GM12801 (cell line): ENCODE data around the gene ATP13A2.

Experiments used
- CTCF ChIP-seq: IDR thresholded peaks from one replicate; pipeline ENCODE4 v1.5.1; 2011; ENCODE audit warnings: control low read depth; ENCODE audit not compliant: insufficient read length; ENCODE audit errors: extremely low read depth

Gene ATP13A2

GRCh38 chr1:16965486-16966067, 46.2 kb downstream of the ATP13A2 start:
- no peak for TF ChIP-seq CTCF

- no peak for TF ChIP-seq CTCF
Measured at GRCh38 chr1:16961297-16962133, 50.2 kb downstream of the ATP13A2 start.

GRCh38 chr1:16960560-16961296, 51.0 kb downstream of the ATP13A2 start:
- no peak for TF ChIP-seq CTCF

- no peak for TF ChIP-seq CTCF
Measured at GRCh38 chr1:16958475-16958874, 53.3 kb downstream of the ATP13A2 start.

GRCh38 chr1:16957731-16958130, 54.0 kb downstream of the ATP13A2 start:
- TF ChIP-seq CTCF = no peak

- TF ChIP-seq CTCF = no peak
Measured at GRCh38 chr1:16956775-16957174, 55.0 kb downstream of the ATP13A2 start.

GRCh38 chr1:16955186-16955585, 56.5 kb downstream of the ATP13A2 start:
- no peak for TF ChIP-seq CTCF
